ENCODE results near the gene KCNJ11. TPM values are rescaled to one million over a fixed set of nuclear protein-coding genes. Genes with fewer than 3 reads are reported as not detected.

The KCNJ11 gene
- total RNA-seq, 1 donor from 2014 or later, result not detected

DNA sequence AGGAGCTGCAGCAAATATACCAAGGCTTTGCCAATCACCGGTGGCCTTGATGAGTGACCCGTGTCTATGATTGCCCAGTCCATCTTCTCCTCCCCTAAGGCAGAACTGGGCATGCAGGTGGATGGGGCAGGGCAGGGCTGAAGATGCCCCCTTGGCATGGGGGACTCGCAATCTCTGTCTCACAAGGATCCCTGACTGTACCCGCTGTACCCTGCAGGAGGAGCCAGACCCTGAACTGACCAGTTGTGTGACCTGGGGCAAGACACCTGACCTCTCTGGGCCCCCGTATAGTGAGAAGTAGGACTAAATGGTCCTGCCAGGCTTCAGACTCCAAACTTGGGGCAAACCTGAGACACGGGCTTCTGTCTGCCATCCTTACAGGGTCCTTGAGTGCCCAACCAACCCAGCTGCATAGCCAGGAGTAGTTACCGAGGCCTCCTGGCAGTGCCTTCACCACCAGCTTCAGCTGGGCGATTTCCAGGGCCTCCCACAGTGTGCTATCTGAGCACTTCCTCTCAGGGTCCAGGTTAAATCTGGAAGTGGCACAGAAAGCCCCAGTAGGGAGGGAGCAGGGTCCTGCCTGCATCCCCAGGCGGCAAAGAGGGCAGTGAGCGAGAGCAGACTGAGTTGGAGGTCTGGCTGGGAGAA, 6.4 kb upstream of the KCNJ11 start:
- Mint-ChIP-seq H3K4me3 (ENCODE audit: unreplicated experiment) (no peak overlapping the region), H3K36me3 (ENCODE audit: low read depth) (no peaks in the 10 kb centered on the region), H3K27me3 (ENCODE audit: low read depth) (peaks cover 23% of the 10 kb centered on the region), H3K27ac (ENCODE audit: unreplicated experiment) (no peak overlapping the region), H3K4me1 (ENCODE audit: low read depth) (no peaks in the 10 kb centered on the region), H3K9me3 (ENCODE audit: low read depth) (no peaks in the 10 kb centered on the region)
- TF ChIP-seq, protein P1, sequence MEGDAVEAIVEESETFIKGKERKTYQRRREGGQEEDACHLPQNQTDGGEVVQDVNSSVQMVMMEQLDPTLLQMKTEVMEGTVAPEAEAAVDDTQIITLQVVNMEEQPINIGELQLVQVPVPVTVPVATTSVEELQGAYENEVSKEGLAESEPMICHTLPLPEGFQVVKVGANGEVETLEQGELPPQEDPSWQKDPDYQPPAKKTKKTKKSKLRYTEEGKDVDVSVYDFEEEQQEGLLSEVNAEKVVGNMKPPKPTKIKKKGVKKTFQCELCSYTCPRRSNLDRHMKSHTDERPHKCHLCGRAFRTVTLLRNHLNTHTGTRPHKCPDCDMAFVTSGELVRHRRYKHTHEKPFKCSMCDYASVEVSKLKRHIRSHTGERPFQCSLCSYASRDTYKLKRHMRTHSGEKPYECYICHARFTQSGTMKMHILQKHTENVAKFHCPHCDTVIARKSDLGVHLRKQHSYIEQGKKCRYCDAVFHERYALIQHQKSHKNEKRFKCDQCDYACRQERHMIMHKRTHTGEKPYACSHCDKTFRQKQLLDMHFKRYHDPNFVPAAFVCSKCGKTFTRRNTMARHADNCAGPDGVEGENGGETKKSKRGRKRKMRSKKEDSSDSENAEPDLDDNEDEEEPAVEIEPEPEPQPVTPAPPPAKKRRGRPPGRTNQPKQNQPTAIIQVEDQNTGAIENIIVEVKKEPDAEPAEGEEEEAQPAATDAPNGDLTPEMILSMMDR (IDR thresholded peaks at IDR 0.05), result no peak
- DNase-seq (ENCODE audit: low spot score), result no peak

DNA sequence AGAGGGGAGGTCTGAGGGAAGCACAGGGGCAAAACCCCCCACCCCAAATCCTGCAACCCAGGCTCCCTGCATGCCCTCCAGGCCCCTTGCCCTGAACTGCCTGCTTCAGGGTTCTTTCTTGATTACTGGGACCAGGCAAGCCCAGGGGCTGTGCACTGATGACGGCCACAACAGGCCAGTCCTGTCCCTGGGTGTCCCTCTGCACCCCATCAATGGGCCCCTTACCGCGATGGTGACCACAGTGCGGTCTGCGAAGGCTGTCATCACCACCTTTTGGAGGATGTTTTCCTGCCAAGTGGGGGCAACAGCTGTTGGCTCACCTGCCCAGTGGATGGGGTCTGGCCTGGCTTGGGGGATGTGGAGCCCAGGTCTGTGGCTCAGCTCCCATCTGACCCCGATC, 5.0 kb upstream of the KCNJ11 start:
- H3K27ac Mint-ChIP-seq (ENCODE audit: unreplicated experiment), result no peak overlapping the region
- H3K9me3 Mint-ChIP-seq (ENCODE audit: low read depth), result no peaks in the 10 kb centered on the region
- H3K36me3 Mint-ChIP-seq (ENCODE audit: low read depth), result no peaks in the 10 kb centered on the region
- DNase-seq (ENCODE audit: low spot score), result peak; percentile 76
- no peak overlapping the region for H3K4me3 Mint-ChIP-seq (ENCODE audit: unreplicated experiment)
- H3K27me3 Mint-ChIP-seq (ENCODE audit: low read depth), result peaks cover 21% of the 10 kb centered on the region
- TF ChIP-seq, protein P1 (IDR thresholded peaks at IDR 0.05), result no peak
- peaks cover 2% of the 10 kb centered on the region for H3K4me1 Mint-ChIP-seq (ENCODE audit: low read depth)

DNA sequence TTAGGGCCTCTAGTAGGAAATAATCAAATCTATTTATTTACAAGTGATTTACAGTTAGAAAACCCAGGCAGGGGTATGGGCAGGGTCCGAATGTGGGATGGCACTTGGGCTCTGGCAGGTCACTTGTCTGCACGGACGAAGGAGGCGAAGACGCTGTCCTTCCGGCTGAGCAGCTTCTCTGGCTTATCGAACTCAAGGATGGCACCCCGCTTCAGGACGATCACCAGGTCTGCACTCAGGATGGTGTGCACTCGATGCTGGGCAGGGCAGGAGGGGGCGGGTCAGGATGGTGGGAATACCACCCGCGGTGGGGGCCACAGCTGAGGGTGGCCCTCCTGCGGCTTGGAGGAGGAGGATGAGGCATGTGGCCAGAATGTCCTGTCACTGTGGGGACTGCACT, 4.4 kb upstream of the KCNJ11 start:
- TF ChIP-seq, protein P1 (IDR thresholded peaks at IDR 0.05), result no peak
- no peaks in the 10 kb centered on the region for H3K36me3 Mint-ChIP-seq (ENCODE audit: low read depth)
- no peak overlapping the region for H3K4me3 Mint-ChIP-seq (ENCODE audit: unreplicated experiment)
- H3K9me3 Mint-ChIP-seq (ENCODE audit: low read depth), result no peaks in the 10 kb centered on the region
- H3K4me1 Mint-ChIP-seq (ENCODE audit: low read depth), result peaks cover 2% of the 10 kb centered on the region
- H3K27me3 Mint-ChIP-seq (ENCODE audit: low read depth), result peaks cover 16% of the 10 kb centered on the region
- H3K27ac Mint-ChIP-seq (ENCODE audit: unreplicated experiment), result no peak overlapping the region
- no peak for DNase-seq (ENCODE audit: low spot score)

DNA sequence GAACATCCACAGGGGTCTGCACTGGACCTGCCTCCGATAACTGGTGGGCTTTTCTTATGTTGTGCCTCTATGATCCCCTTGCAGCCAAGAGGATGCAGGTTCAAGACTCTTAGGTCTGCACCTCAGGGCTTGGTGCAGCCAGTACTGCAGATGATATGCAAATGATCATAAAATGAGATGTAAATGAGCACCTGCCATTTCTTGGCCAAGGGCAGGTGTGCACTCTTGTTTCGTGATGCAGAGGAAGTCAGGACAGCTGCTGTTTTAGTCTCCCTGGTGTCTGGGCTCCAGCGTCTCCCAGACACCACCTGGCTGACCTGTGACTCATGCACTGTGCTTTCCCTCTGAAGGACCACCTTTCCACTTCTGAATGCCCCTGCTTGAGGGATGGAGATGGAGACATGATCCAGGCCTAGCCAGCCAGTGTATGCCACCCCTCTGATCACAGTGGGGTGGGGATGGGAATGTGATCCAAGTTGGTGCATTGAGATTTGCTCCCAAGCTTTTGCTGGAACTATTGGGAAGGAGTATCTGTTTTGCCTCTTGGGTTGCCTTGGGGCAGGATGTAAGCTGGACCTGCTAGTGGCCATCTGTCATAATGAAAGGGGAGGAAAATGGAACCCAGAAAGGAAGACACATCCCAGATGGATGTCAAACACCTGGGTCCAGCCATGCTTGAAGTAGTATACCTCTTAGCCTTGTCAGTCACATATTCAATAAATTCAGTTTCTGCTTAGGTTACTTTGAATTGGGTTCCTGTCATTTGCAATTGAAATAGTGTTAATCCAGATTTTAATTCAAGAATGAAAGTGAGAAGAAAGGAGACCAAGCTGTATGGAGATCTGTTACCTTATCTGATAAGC, 3.3 kb upstream of the KCNJ11 start:
- no peak for DNase-seq (ENCODE audit: low spot score)
- H3K27me3 Mint-ChIP-seq (ENCODE audit: low read depth), result peaks cover 17% of the 10 kb centered on the region

More for the DNA sequence above, 3.3 kb upstream of the KCNJ11 start:
- Mint-ChIP-seq H3K36me3 (ENCODE audit: low read depth) (no peaks in the 10 kb centered on the region), H3K4me1 (ENCODE audit: low read depth) (peaks cover 2% of the 10 kb centered on the region), H3K27ac (ENCODE audit: unreplicated experiment) (no peak overlapping the region), H3K9me3 (ENCODE audit: low read depth) (no peaks in the 10 kb centered on the region), H3K4me3 (ENCODE audit: unreplicated experiment) (no peak overlapping the region)
- TF ChIP-seq, protein P1 (IDR thresholded peaks at IDR 0.05), result no peak

All from chondrocyte (in vitro differentiated cells).